IMR-90 (cell line): ENCODE results near the gene DIP2B. TPM values are rescaled to one million over a fixed set of nuclear protein-coding genes. Genes with fewer than 3 reads are reported as not detected.

Experiments used
- ATAC-seq: fragments of 200-7000 bp; cut with Tn5 transposase; 2 replicates; pipeline ENCODE4 v1.9.1; 2020; ENCODE audit warnings: low read depth, mild to moderate bottlenecking, moderate library complexity
- BruUV-seq: library from RNA; stranded (reverse); fragments of 400-500 nt; replicated peaks from 2 replicates; lab custom pipeline; 2021; lab: Mats Ljungman, UMichigan
- CTCF ChIA-PET: fragments of 300-600 bp; formaldehyde crosslinking; extraction: SDS; loops from one replicate; lab custom pipeline; 2021; ENCODE audit warnings: antibody characterized with exemption; lab: Yijun Ruan, JAX
- POLR2A ChIA-PET: fragments of 300-600 bp; sonication (Branson Sonifier 250); formaldehyde crosslinking; loops from one replicate; lab custom pipeline; 2022; ENCODE audit warnings: antibody characterized with exemption; ENCODE audit not compliant: unreplicated experiment; lab: Charles Lee
- DNase-seq: peaks from one replicate; pipeline ENCODE4 v3.0.0; 2013
- H2AFZ ChIP-seq: replicated peaks from 2 replicates; pipeline ENCODE3; 2013; ENCODE audit warnings: low read length, mild to moderate bottlenecking; ENCODE audit not compliant: poor library complexity
- H2AK5ac ChIP-seq: 2 replicates; pipeline ENCODE4 v1.6.1; 2013; ENCODE audit warnings: low read depth, low read length, inconsistent platforms
- H2AK9ac ChIP-seq: replicated peaks from 2 replicates; pipeline ENCODE3; 2013; ENCODE audit warnings: mild to moderate bottlenecking, low read depth, low read length, moderate library complexity; ENCODE audit not compliant: poor library complexity
- H2BK120ac ChIP-seq: 2 replicates; pipeline ENCODE4 v1.6.1; 2013; ENCODE audit warnings: low read depth, low read length, inconsistent platforms
- H2BK15ac ChIP-seq: 3 replicates; pipeline ENCODE4 v1.6.1; 2013; ENCODE audit warnings: low read depth, low read length, inconsistent platforms
- H2BK20ac ChIP-seq: 2 replicates; pipeline ENCODE4 v1.6.1; 2013; ENCODE audit warnings: low read depth, mild to moderate bottlenecking, inconsistent platforms, low read length, moderate library complexity
- H2BK5ac ChIP-seq: 2 replicates; pipeline ENCODE4 v1.6.1; 2013; ENCODE audit warnings: mild to moderate bottlenecking, low read depth, low read length, inconsistent platforms; ENCODE audit not compliant: poor library complexity, severe bottlenecking
- H3K14ac ChIP-seq: replicated peaks from 2 replicates; pipeline ENCODE4 v1.6.1; 2013; ENCODE audit warnings: low read depth, low read length, inconsistent platforms
- H3K18ac ChIP-seq: 2 replicates; pipeline ENCODE4 v1.6.1; 2013; ENCODE audit warnings: low read depth, low read length, control low read depth
- H3K23ac ChIP-seq: 2 replicates; pipeline ENCODE4 v1.6.1; 2013; ENCODE audit warnings: low read depth, low read length, inconsistent platforms
- H3K27ac ChIP-seq: 2 replicates; pipeline ENCODE4 v1.5.1; 2013; ENCODE audit warnings: mild to moderate bottlenecking, control low read depth, low read length; ENCODE audit not compliant: insufficient read depth
- H3K27me3 ChIP-seq: 2 replicates; pipeline ENCODE4 v1.6.1; 2013; ENCODE audit warnings: low read length; ENCODE audit not compliant: control insufficient read depth, insufficient read depth
- H3K36me3 ChIP-seq: 2 replicates; pipeline ENCODE4 v1.6.1; 2013; ENCODE audit warnings: low read length, mixed read lengths; ENCODE audit not compliant: control insufficient read depth, insufficient read depth
- H3K4ac ChIP-seq: 2 replicates; pipeline ENCODE4 v1.6.1; 2013; ENCODE audit warnings: low read depth, low read length, inconsistent platforms
- H3K4me1 ChIP-seq: 2 replicates; pipeline ENCODE4 v1.6.1; 2013; ENCODE audit warnings: low read length, mixed read lengths; ENCODE audit not compliant: control insufficient read depth, insufficient read depth
- H3K4me2 ChIP-seq: 2 replicates; pipeline ENCODE4 v1.6.1; 2013; ENCODE audit warnings: low read depth, mild to moderate bottlenecking, control low read depth, low read length, moderate library complexity
- H3K4me3 ChIP-seq: 2 replicates; pipeline ENCODE4 v1.5.1; 2013; ENCODE audit warnings: low read depth, mild to moderate bottlenecking, control low read depth, low read length, moderate library complexity; ENCODE audit not compliant: insufficient read depth
- H3K56ac ChIP-seq: 2 replicates; pipeline ENCODE4 v1.6.1; 2013; ENCODE audit warnings: low read length, inconsistent platforms; ENCODE audit not compliant: insufficient read depth; ENCODE audit errors: extremely low read depth
- H3K79me1 ChIP-seq, 2 experiments: 2 replicates each; pipeline ENCODE4 v1.6.1; 2013; ENCODE audit warnings: low read length in 2 of 2, inconsistent platforms in 1 of 2, low read depth in 1 of 2
- H3K9ac ChIP-seq: 2 replicates; pipeline ENCODE4 v1.6.1; 2013; ENCODE audit warnings: low read depth, low read length, control low read depth
- H3K9me1 ChIP-seq: 2 replicates; pipeline ENCODE4 v1.6.1; 2013; ENCODE audit warnings: low read length, inconsistent platforms; ENCODE audit not compliant: insufficient read depth
- H3K9me3 ChIP-seq: 2 replicates; pipeline ENCODE4 v1.6.1; 2013; ENCODE audit warnings: low read length; ENCODE audit not compliant: control insufficient read depth, insufficient read depth
- H4K20me1 ChIP-seq: 2 replicates; pipeline ENCODE4 v1.6.1; 2013; ENCODE audit warnings: low read length, inconsistent platforms; ENCODE audit not compliant: insufficient read depth
- H4K5ac ChIP-seq: 2 replicates; pipeline ENCODE4 v1.6.1; 2013; ENCODE audit warnings: mild to moderate bottlenecking, low read depth, low read length, control low read depth
- H4K8ac ChIP-seq, 2 experiments: 2 replicates each; pipeline ENCODE4 v1.6.1; 2013; ENCODE audit warnings: low read depth in 2 of 2, low read length in 2 of 2, control low read depth in 1 of 2, inconsistent platforms in 1 of 2
- H4K91ac ChIP-seq: 2 replicates; pipeline ENCODE4 v1.6.1; 2013; ENCODE audit warnings: low read depth, low read length, inconsistent platforms; ENCODE audit not compliant: insufficient read depth
- BHLHE40 ChIP-seq: fragments of 150-350 bp; IDR thresholded peaks from 2 replicates; pipeline ENCODE4 v1.6.1; 2016; ENCODE audit warnings: mild to moderate bottlenecking, low read depth, low read length
- CEBPB ChIP-seq: IDR thresholded peaks from 2 replicates; pipeline ENCODE4 v1.6.1; 2012; ENCODE audit warnings: low read depth, low read length, improper control_type of control experiment
- ELK1 ChIP-seq: fragments of 150-350 bp; IDR thresholded peaks from 2 replicates; pipeline ENCODE4 v1.6.1; 2016; ENCODE audit warnings: low read depth, mild to moderate bottlenecking, low read length, moderate library complexity, borderline replicate concordance
- FOS ChIP-seq: fragments of 150-350 bp; IDR thresholded peaks from 2 replicates; pipeline ENCODE4 v1.6.1; 2016; ENCODE audit warnings: low read depth, low read length
- MXI1 ChIP-seq: IDR thresholded peaks from 2 replicates; pipeline ENCODE4 v1.6.1; 2012; ENCODE audit warnings: low read depth, mild to moderate bottlenecking, low read length, moderate library complexity, borderline replicate concordance
- RAD21 ChIP-seq: IDR thresholded peaks from 2 replicates; pipeline ENCODE4 v1.6.1; 2012; ENCODE audit warnings: low read length, improper control_type of control experiment
- RFX5 ChIP-seq: IDR thresholded peaks from 2 replicates; pipeline ENCODE4 v1.8.0; 2012; ENCODE audit warnings: low read depth, mild to moderate bottlenecking, low read length, moderate library complexity
- WGBS, 2 experiments: methylation state at CpG; one replicate each; pipeline versions ENCODE4 v1.1.5 to v1.1.7; 2013; ENCODE audit warnings: missing lambda C conversion rate in 2 of 2; ENCODE audit not compliant: insufficient read length in 1 of 2; ENCODE audit errors: extremely low coverage in 2 of 2; 5-methylcytosine and 5-hydroxymethylcytosine counted together
- dilution Hi-C: fragments of 300-500 bp; cut with HindIII; formaldehyde crosslinking; loops from one replicate; pipeline ENCODE4 v1.14.3; 2018; ENCODE audit warnings: low sequenced_read_pairs; ENCODE audit not compliant: unreplicated experiment
- in situ Hi-C: fragments of 300-500 bp; cut with MboI; formaldehyde crosslinking; loops from 3 replicates; pipeline ENCODE4 v1.14.3; 2019; ENCODE audit warnings: low sequenced_read_pairs, inconsistent platforms, mixed read lengths
- intact Hi-C: fragments of 100-400 bp; cut with micrococcal nuclease; formaldehyde crosslinking; loops from 2 replicates; pipeline ENCODE4 v1.10.0; 2022
- polyA plus RNA-seq, 3 experiments: library from polyadenylated mRNA; depleted of rRNA; stranded (reverse); fragments of >200 nt; gene quantifications; 2 replicates each; pipeline ENCODE4 v1.2.3, GENCODE V29; 2012; ENCODE audit warnings: low replicate concordance in 1 of 3
- total RNA-seq: library from RNA; depleted of rRNA; stranded (reverse); fragments of >200 nt; gene quantifications from 2 replicates; pipeline ENCODE4 v1.2.3, GENCODE V29; 2012
- TF ChIP-seq, protein P1 (sequence below): fragments of 150-350 bp; IDR thresholded peaks from 2 replicates; pipeline ENCODE4 v1.6.1; 2017; ENCODE audit warnings: mild to moderate bottlenecking, antibody characterized with exemption, low read length, low read depth

Gene DIP2B
- total and polyA plus RNA-seq, 2 of the 4 experiments (the other 2 are of a cell fraction): 7.7 to 12.9 TPM

- no peak overlapping the region for H3K23ac ChIP-seq
These were observed 120.5 kb downstream of the DIP2B start for GRCh38 chr12:50625029-50625925.

More at GRCh38 chr12:50625029-50625925, 120.5 kb downstream of the DIP2B start:
- Histone ChIP-seq H4K20me1 (peaks cover 6% of the 10 kb centered on the region; the same call in 1 of the 2 replicates), H3K4me2 (no peak overlapping the region), H3K4me3 (no peak overlapping the region), H3K14ac (no peak overlapping the region), H3K36me3 (0 out of 2 replicates have a peak, but pooled peaks cover 3% of the 10 kb centered on the region), H3K9ac (no peak overlapping the region), H2BK15ac (no peak overlapping the region), H3K27me3 (no peaks in the 10 kb centered on the region), H3K9me3 (no peaks in the 10 kb centered on the region), H2AK9ac (no peak overlapping the region), H3K27ac (no peak overlapping the region), H3K56ac (no peak overlapping the region), H2BK20ac (no peak overlapping the region), H2BK5ac (no peak overlapping the region), H3K79me1 (peaks cover 25 to 61% of the 10 kb centered on the region in 2 experiments), H2AK5ac (no peak overlapping the region), H3K4me1 (peaks cover 15% of the 10 kb centered on the region), H3K4ac (no peak overlapping the region), H2BK120ac (no peak overlapping the region), H4K5ac (no peak overlapping the region), H4K8ac (no peak overlapping the region), H3K18ac (no peak overlapping the region), H3K9me1 (peaks cover 16% of the 10 kb centered on the region), H2AFZ (no peak overlapping the region), H4K91ac (no peak overlapping the region)
- no TSS peak for BruUV-seq
- intact Hi-C loops: no loop called here
- 40% methylated on average over 1 of the region's 4 CpGs; no CpG with 5 or more reads in 1 of the 2 experiments for WGBS, 2 experiments
- no peak for ATAC-seq
- no peak for DNase-seq
- dilution Hi-C loops: no loop called here
- TF ChIP-seq ELK1 (no peak), BHLHE40 (no peak), RFX5 (no peak), MXI1 (no peak), FOS (no peak), CEBPB (no peak), RAD21 (no peak)
- TF ChIP-seq, protein P1, sequence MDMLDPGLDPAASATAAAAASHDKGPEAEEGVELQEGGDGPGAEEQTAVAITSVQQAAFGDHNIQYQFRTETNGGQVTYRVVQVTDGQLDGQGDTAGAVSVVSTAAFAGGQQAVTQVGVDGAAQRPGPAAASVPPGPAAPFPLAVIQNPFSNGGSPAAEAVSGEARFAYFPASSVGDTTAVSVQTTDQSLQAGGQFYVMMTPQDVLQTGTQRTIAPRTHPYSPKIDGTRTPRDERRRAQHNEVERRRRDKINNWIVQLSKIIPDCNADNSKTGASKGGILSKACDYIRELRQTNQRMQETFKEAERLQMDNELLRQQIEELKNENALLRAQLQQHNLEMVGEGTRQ: no peak
- in situ Hi-C loops: no loop called here
- ChIA-PET CTCF (no interaction called here), POLR2A (no interaction called here)
